C4-2B (cell line): ENCODE data around the gene HPRT1.

ENCODE experiments used
- H3K27ac ChIP-seq: fragments of 450-650 bp; 2 replicates; pipeline ENCODE4 v1.5.1; 2017
- ZFX ChIP-seq: fragments of 450-650 bp; IDR thresholded peaks from 2 replicates; pipeline ENCODE4 v1.6.1; 2017
- TF ChIP-seq, protein P1 (sequence below): fragments of 450-650 bp; conservative IDR thresholded peaks from 2 replicates; pipeline ENCODE4 v1.5.1; 2017; ENCODE audit warnings: mild to moderate bottlenecking

Gene HPRT1

DNA sequence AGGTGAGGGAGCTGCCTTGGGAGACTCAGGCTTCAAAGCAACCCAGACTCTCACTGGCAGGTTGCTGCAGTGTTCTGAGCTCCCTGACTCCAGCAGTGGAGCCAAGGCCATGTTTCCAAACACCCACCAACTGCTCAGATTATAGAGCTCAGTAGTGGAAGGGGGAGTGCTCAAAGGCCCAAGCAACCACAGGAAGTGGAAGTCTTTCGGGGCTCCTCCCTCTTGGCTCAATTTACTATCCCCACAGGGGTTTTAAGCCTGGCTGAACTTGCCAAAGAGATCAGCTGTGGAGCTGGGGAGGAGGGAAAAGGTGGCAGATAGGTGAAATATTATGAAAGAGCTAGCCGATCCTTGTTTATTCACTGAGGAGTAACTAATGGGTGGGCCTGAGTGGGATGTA, 82.5 kb downstream of the HPRT1 start:
- H3K27ac ChIP-seq, result no peak overlapping the region

DNA sequence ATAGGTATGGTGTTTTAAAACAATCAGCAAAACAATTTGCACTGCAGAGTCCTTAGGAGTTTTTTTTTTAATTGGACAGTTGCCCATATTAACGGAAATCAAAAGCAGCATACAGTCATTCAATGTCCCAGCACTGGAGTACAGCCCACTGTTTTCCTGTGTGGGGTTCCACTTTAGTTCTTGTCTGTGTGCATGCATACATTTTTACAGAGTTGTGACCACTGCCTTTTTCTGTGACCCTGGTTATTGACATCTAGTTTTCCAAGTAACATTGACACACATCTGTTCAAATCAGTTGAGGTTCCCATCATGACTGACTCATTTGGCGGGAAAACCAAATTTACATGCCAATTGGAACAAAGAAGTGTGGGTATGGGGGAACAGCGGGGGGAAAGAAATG, 83.3 kb downstream of the HPRT1 start:
- no peak overlapping the region for H3K27ac ChIP-seq
- TF ChIP-seq ZFX, result no peak
- TF ChIP-seq, protein P1, sequence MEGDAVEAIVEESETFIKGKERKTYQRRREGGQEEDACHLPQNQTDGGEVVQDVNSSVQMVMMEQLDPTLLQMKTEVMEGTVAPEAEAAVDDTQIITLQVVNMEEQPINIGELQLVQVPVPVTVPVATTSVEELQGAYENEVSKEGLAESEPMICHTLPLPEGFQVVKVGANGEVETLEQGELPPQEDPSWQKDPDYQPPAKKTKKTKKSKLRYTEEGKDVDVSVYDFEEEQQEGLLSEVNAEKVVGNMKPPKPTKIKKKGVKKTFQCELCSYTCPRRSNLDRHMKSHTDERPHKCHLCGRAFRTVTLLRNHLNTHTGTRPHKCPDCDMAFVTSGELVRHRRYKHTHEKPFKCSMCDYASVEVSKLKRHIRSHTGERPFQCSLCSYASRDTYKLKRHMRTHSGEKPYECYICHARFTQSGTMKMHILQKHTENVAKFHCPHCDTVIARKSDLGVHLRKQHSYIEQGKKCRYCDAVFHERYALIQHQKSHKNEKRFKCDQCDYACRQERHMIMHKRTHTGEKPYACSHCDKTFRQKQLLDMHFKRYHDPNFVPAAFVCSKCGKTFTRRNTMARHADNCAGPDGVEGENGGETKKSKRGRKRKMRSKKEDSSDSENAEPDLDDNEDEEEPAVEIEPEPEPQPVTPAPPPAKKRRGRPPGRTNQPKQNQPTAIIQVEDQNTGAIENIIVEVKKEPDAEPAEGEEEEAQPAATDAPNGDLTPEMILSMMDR, result no peak

More for the DNA sequence above, 82.5 kb downstream of the HPRT1 start:
- no peak for TF ChIP-seq ZFX
- TF ChIP-seq, protein P1, result no peak

DNA sequence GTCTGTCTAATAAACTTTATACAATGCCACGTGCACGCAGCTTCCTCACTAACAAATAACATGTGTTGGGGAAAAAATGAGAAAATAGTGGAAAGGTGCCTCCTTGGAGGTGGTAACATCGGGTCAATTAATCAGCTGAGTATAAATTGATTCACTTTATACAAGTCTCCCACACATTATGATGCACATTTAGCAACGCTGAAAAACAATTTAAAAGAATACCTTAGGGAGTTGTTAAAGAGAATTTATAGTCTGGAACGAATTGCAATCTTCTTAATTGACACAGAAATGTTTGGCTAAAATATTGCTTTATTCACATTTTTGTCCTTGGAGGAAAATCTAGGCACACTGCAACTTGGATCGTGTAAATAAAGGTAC, 84.2 kb downstream of the HPRT1 start:
- no peak overlapping the region for H3K27ac ChIP-seq
- no peak for TF ChIP-seq ZFX
- TF ChIP-seq, protein P1, result no peak

DNA sequence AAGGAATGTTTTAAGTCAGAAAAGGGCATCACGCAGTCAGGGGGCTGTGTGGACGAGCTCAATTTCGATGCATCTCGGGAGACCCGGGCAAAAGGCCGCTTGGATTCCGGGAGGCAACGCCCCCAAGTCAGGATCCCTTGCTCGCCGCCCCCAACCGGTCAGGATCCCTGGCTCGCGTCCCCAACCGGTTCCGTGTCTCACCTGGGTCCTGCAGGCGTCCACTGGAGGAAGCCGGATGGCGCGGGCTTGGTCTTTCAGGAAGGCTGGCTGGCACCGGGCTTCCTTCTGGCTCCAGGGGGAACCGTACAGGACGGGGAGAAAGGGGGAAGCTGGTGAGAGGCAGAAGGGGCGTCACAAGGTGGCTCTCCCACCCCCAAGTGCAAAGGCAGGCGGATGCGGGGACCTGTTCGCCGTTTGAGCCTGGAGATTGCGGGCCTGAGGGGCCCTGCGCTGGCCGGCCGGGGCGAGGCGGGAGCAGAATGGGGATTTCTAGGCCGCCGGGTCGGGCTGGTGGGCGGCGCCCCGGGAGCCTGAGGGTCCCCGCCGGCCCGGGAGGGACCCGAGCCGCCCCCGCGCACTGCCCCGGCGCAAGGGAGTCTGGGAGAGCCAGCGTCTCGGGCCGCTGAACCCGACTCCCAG, 84.7 kb downstream of the HPRT1 start:
- TF ChIP-seq ZFX, result no peak
- TF ChIP-seq, protein P1, result no peak
- H3K27ac ChIP-seq, result no peak overlapping the region

DNA sequence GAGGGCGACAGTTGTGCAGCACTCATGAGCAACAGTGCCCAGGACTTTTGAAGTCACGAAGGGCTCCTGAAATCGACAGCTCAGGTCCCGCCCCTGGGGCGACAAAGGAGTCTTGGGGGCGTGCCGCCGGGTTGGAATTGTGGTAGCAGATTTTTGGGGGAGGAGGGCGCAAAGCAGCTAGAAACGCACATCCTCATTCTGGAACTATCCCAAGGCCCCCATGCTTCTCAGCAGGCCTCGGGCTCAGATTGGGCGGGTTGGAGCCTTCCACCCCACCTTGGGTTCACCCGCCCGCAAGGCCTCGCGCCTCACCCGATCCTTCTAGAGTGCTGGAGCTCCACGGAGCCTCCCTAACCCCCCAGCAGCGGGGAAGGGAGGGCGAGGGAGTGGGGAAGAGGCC, 85.5 kb downstream of the HPRT1 start:
- TF ChIP-seq ZFX, result no peak
- TF ChIP-seq, protein P1, result no peak
- no peak overlapping the region for H3K27ac ChIP-seq

DNA sequence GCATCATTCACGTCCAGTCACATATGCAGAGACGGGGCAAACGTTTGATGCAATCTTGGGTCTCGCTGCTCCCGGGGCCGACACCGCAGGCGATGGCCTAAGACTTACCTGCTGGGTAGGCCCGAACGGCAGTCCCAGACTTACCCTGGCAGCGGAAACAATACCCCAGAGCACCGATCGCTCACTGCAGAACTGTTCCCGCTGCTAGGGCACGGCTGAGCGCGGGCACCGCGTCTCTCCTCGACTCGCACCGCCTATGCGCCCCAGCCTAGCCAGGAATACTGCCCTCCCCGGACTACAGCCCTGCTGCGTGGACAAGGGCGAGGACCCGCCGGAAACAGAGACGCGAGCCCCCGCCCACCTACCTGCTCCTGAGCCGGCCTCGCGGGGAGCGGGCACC, 86.2 kb downstream of the HPRT1 start:
- no peak for TF ChIP-seq ZFX
- TF ChIP-seq, protein P1, result no peak
- no peak overlapping the region for H3K27ac ChIP-seq

DNA sequence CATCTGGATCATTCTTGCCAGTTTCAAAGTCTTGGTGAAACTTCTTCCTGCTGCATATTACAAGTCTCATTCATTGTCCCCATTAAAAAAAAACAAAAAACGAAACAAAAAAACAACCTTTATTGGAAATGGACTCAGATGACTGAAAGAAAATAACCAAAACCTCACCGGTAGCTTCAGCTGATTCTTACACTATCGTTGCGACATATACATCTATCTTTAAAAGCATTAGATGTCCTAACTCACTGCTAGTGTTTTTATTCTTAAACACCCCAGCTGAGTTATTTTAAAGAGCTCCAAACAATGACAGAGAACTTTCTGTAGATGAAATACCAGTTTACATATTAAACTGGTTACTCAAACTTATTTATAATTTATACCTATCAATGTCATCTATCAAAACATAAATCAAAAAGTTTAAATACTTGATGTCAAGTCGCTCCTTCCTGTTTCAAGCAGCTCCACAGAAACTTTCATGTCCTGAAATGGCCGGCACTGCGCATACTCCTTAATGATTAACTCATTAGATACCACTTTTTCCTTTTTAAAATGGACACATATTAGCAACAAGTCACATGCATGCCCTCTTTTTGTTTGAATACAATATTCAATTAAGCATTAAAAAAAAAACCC, 87.2 kb downstream of the HPRT1 start:
- H3K27ac ChIP-seq, result no peak overlapping the region
- no peak for TF ChIP-seq ZFX
- TF ChIP-seq, protein P1, result no peak
